Fibroblast of skin of back (primary cell): ENCODE data around the gene FREM3.
A peak's percentile ranks its signal among the peaks of the same experiment; 100 is the strongest.

Experiments
- DNase-seq: peaks from one replicate; pipeline ENCODE4 v3.0.0-alpha.2; 2013

FREM3 gene

GRCh38 chr4:143667461-143667860, 33.0 kb downstream of the FREM3 start:
- peak; percentile 48 for DNase-seq

- DNase-seq = no peak
These were observed 42.1 kb downstream of the FREM3 start for GRCh38 chr4:143658336-143658735.

- DNase-seq = no peak
These were observed 45.9 kb downstream of the FREM3 start for GRCh38 chr4:143654571-143654970.

GRCh38 chr4:143653031-143653430, 47.4 kb downstream of the FREM3 start:
- peak; percentile 43 for DNase-seq

GRCh38 chr4:143643399-143643798, 57.1 kb downstream of the FREM3 start:
- DNase-seq = no peak

- DNase-seq = no peak
These were observed 57.9 kb downstream of the FREM3 start for GRCh38 chr4:143642611-143643010.

GRCh38 chr4:143641361-143641760, 59.1 kb downstream of the FREM3 start:
- no peak for DNase-seq

- DNase-seq = no peak
These were observed 65.7 kb downstream of the FREM3 start for GRCh38 chr4:143634763-143635162.

GRCh38 chr4:143633833-143634232, 66.6 kb downstream of the FREM3 start:
- DNase-seq = no peak

- peak; percentile 62 for DNase-seq
These were observed 74.2 kb downstream of the FREM3 start for GRCh38 chr4:143626134-143626911.

- no peak for DNase-seq
These were observed 74.8 kb downstream of the FREM3 start for GRCh38 chr4:143625632-143626031.

GRCh38 chr4:143623896-143624295, 76.6 kb downstream of the FREM3 start:
- DNase-seq = no peak

- no peak for DNase-seq
These were observed 81.7 kb downstream of the FREM3 start for GRCh38 chr4:143618811-143619210.

GRCh38 chr4:143617994-143618679, 82.3 kb downstream of the FREM3 start:
- DNase-seq = no peak

- DNase-seq = no peak
These were observed 83.7 kb downstream of the FREM3 start for GRCh38 chr4:143616771-143617170.

- DNase-seq = no peak
These were observed 91.0 kb downstream of the FREM3 start for GRCh38 chr4:143609492-143609891.

GRCh38 chr4:143606480-143606879, 94.0 kb downstream of the FREM3 start:
- DNase-seq = no peak

- peak; percentile 19 for DNase-seq
These were observed 100.6 kb downstream of the FREM3 start for GRCh38 chr4:143599827-143600226.

GRCh38 chr4:143598816-143599215, 101.7 kb downstream of the FREM3 start:
- DNase-seq = no peak

GRCh38 chr4:143597276-143597675, 103.2 kb downstream of the FREM3 start:
- DNase-seq = no peak

- DNase-seq = peak; percentile 3
These were observed 112.8 kb downstream of the FREM3 start for GRCh38 chr4:143587703-143588102.

- peak; percentile 94 for DNase-seq
These were observed 114.4 kb downstream of the FREM3 start for GRCh38 chr4:143586080-143586479.

GRCh38 chr4:143585548-143585947, 114.9 kb downstream of the FREM3 start:
- peak; percentile 19 for DNase-seq

GRCh38 chr4:143581331-143581946, 119.0 kb downstream of the FREM3 start:
- DNase-seq = no peak
